HG03342 (cell line): ENCODE measurements around the gene OBSL1.

Experiments used
- ATAC-seq: cut with Tn5 transposase; IDR thresholded peaks from one replicate; pipeline ENCODE4 v1.9.1; 2021; ENCODE audit warnings: mild to moderate bottlenecking, moderate library complexity; ENCODE audit not compliant: unreplicated experiment

Gene OBSL1

DNA sequence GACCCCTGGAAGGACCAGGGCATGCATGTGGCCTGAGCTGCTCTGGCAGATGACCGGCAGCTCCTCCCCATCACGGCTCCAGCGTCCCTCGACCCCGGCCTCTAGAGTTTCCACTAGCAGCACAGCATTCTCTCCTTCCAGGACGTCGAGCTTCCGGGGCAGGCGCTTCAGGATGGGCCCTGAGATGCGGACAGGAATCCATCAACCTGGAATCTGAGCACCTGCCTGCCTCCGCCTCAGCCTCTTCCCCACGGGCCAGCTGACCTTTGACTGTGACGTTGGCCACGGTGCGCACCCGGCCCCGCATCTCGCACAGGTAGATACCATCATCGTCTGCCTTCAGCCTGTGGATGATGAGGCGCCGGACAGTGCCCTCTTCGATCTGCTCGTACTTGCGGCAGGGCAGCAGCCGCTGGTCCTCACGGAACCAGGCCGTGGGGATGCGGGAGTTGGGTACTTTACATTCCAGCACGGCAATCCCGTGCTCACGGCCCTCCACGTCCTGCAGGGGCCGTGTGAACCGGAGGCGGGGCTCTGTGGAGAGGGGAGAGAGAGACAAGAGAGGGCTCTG, 3.5 kb downstream of the OBSL1 start:
- ATAC-seq = no peak

DNA sequence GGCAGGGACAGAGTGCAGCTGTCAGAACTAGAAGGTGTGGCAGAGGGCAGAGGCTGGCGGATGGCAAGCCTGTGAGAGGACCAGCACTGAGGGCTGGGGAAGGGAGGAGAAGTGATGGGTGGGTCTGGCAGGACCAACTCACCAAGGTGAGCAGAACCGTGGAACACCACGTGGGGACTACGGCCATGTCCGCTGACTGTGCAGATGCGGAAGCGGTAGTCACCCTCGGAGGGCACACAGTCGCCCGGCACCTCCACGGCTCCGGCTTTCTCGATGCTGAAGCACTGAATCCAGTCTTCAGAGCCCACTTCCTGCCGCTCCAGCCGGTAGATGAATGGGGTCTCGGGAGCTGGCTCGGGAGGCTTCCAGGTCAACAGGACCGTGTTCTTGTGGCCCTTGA, 4.2 kb downstream of the OBSL1 start:
- no peak for ATAC-seq

DNA sequence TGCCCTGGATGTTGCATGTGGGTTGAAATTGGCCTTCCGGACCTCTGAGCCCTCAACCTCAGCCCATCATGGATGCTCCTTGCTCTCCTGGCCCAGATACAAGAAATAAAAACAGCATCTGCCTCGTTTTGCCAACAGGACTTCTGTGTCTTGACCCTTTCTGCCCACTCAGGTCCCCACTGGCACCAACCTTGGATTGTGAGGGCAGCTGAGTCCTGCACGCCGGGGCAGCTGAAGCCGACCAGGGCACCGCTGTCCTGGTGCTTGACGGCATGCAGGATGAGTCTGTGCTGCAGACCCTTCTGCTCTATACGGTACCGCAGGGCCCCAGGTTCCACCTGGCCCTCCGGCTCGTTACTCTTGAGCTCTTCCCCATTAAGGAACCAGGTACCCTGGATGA, 4.7 kb downstream of the OBSL1 start:
- no peak for ATAC-seq

DNA sequence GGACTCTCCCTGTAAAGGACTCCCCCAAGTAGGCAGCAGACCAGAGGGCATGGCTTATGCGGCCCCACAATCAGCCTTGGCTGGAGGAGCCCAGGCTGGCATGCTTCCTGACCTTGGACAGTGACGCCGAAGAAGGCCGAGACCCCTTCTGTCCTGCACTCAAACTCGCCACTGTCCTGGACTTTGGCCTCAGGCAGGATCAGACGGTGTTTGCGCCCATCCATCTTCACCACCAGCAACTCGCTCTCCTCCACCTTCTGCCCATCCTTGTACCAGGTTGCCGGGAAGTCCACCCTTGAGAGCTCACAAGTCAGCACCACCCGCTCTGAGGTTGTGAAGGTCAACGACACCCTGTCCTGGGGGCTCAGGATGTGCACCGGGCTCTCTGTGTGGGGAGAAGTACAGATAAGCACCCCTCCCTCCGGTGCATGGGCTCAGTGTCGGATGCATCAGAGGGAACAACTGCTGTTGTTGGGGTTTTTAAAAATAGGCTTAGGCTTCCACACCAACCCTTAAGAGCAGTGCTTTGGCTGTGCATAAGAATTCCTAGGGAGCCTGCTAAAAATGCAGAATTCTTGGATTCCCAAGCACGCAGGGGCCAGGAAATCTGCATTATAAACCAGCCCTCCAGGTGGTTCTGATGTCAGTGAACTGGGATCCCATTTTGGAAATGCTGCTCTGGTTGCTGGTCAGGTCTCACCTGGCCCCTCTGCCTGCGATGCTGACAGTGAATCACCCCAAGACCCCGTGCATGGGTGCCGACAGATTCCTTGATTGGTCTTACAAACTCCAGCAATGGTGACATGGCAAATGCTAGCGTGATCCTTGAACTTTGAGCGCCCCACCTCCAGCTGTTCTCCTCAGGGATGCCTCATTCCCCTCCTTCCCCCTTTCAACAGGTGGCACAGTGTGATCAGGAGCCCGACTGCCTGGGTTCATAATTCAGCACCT, 5.9 kb downstream of the OBSL1 start:
- ATAC-seq = no peak

DNA sequence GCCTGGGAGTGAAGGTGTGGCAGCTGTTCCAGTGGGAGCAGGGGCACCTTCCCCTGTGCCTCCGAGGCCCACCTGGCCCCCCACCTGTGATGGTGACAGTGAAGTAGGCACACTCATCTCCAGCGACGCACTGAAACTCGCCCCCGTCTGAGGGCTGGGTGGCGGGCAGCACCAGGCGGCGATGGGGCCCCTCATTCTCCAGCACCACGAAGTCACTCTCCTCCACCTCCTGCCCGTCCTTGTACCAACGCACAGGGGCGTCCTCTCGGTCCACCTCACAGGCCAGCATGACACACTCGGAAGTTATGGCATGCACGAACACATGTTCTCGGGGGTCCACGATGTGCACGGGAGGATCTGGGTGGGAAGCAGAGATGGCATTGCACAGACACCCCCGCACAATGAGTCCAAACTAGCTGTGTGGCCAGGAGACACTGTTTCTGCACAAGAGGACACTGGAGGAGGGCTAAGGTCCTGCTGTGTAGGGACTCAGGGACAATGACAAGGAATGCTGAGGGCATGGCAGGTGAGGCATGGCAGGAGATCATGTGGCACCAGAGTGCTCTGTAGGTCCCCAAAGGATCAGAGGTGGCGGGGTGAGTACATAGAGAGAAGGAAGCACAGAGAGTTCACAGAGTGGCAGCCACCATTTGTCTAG, 7.9 kb downstream of the OBSL1 start:
- ATAC-seq = no peak

DNA sequence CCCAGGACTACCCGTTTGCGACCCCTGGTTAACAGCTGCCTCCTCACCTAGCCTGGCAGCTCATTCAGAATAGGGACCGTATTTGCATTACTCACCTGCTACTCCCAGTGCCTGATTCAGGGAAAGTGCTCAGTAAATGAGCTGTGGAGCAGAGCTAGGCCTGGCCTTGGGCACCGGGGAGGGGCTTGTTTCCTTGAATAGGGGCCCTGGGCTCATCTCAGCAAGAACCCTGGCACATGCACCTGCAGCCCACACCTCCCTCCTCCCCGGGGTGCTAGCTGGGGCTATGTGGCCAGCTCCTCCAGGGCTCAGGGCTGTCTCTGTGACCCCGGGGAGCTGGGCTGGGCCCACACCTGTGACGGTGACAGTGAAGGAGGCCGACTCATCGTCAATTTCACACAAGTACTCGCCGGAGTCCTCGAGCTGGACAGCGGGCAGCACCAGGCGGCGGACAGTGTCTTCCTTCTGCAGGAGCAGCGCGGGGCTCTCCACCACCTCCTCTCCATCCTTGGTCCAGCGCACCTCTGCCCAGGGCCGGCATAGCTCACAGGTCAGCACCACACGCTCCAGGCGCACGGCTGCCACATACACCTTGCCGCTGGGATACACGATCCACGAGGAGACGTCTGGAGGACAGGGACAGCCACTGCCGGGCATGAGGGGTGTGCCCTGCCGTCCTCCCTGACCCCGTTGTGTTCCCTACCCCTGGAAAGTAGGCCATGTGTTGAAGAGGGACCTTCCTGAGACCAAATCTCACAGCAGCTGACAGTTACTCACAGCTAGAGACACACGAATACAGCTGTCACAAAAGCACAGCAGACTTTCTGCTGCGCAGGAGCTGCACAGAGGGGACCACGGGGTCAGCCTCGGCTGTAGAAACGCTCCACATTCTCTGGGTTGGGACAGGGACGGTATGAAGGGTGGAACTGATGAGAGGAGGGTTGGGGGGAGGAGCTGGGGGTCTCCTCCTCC, 9.0 kb downstream of the OBSL1 start:
- no peak for ATAC-seq

DNA sequence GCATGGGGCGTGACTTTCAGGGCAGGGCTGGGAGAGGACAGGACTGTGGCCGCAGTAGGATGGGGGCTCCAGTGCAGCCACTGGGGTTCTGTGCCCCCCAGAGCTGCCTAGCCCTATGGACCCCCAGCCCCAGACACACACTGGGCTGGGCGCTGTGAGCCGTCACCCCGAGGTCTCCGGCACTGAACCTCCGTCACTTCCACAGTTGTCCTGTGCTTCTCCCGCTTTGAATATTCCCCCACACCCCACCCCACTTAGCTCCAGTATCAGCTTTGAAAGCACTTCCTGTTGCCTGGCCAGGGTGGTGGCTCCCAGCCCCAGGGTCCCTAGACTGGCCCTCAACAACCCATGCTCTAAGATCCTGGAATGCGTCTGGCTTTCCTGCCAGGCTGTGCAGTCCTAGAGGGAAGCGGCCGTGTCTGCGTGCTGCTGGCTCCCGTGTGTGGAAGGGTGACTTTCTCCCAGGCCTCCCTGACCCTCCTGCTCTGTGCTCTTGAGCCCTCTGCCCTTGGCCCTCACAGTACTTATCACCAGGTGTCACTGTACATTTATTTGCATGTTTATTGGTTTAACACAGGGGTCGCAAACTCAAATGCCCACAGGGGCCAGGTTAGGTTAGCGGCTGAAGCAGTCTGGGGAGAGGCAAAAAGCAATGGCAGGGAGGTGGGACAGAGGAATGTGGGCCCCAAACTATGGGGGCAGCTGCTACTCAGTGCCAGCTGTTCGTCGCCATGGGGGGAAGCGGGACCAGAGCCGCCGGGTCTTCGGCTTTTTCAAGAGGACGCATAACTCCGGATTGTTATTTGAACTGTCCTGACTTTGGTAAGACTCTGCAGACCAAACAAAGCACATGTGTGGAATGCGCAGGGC, 9.9 kb downstream of the OBSL1 start:
- ATAC-seq = no peak

DNA sequence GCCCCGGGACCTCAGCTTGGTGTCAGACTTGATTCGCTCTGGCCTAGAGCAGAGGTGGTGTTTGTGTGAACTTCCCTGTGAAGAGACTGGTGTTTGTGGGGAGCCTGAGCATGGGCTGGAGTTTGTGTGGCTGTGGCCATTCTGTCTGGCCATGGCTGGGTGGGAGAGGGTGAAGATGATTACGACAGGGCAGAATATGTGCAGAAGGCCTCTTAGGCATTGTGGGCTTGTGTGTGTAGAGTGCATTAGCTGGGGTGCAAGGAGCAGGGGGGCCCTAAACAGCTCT, 10.5 kb downstream of the OBSL1 start:
- ATAC-seq = no peak

DNA sequence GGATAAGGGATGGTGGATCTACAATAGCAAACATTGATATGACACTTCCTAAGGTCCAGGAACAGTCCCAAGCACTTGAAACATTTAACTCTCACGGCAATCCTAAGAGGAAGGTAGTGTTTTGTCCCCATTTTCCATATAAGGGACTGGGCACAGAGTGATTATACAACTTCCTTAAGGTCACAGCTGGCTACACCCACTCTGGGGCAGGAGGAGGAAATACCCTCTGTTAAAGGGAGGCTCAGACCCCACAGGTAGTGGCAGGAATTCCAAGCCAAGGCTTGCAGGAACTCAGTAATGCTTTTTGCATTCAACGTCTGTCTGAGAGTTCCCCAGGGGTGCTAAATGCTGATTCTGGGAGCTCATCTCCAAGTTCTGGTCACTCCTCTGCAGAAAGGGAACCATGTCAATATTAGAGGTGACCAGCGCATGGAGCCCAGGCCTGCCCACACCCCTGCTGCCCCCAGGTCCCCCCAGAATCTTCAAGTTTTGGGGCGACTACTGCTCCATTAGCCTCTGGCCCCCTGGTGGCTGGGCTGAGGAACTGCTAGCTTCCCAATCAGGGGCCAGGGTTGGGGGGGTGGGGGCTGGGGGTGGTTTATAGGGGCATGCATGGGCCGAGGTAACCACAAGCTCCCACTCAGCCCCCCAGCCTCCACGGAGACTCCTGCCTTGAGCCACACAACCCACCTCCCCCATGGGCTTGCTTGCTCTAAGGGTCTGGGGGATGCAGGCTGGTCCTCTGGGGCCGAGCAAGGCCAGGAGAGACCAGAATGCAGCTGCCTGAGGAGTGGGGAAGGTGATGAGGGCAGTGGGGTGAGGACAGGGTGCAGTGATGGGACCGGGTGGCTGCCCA, 11.1 kb downstream of the OBSL1 start:
- ATAC-seq = no peak

DNA sequence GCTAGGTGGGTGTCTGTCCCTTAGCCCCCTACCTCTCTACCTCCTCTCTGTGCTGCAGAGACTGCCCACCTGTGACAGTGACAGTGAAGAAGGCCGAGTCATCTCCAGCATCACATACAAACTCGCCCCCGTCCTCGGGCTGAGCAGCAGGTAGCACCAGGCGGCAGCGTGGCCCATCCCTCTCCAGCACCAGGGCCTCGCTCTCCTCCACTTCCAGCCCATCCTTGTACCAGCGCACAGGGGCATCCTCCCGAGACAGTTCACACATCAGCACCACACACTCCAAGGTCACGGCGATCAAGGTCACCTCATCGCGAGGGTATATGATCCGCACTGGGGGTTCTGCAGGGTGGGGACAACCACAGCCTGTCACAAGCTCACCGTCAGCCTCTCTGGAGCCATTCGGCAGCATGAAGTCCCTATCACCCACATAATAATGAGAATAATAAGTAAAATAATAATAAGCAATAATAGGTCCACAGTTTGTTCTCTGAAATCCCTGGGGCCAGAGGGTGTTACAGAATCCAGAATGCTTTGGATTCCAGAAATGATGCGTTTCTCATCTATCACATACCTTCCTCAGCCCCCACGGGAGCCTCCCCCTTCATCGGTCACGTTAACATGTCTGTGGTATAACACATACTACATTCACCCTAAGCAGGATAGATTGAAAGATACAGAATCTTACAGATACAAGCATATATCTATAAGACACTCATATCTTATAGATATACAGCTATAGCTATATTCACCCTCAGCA, 12.0 kb downstream of the OBSL1 start:
- no peak for ATAC-seq

DNA sequence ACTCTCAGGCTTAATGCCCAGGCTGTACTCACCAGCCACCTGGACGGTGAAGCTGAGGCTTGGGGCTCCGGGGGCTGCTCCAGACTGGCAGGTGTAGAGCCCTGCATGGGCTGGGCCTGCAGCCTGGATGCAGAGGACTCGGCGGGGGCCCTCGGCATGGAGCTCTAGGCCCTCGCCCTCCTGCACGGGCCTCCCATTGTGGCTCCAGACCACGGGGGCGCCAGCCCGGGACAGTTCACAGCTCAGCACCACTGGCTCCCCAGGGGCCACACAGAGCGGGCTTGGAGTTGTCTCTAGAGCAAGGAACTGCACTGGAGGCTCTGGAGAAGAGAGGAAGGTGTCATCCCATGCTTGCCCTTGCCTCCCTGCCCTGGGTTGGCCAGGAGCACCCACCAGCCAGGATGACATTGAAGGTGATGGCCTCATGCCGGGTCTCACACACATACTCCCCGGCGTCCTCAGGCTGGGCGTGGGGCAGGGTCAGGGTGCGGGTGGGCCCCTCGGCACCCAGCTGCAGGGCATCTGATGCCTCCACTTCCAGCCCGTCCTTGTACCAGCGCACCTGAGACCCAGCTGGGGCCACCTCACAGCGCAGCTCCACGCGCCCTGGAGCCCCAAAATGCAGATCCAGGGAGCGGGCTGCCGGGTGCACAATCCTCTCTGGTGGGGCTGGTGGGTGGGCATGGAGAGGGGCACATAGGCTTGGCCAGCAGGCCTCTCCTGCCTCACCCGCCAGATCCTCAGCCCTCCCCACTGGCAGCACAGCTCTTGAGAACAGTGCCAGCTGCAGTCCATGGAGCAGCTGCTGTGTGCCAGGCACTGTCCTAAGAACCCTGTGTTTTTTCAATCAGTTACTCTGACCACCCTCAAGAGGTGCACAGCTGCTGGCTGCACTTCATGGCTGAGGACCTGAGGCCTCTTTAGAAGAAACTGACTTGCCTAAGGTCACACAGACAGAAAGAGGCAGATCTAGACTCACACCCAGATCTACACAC, 13.3 kb downstream of the OBSL1 start:
- no peak for ATAC-seq

DNA sequence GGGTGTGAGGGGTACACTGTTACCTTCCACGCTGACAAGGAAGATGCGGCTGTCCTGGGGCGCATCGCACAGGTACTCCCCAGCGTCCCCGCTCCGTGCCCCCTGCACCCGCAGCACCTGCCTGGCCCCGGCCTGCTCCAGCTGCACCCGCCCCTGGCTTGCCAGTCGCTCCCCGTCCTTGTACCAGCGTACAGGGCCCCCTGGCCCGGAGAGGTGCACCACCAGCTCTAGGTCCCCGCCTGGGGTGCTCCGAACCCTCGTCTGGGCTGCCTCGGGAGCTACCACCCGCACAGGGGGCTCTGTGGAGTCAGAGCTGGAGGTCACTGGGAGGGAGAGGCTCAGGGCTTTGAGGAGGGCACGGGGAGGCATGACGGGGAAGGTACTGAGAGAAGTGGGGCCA, 14.0 kb downstream of the OBSL1 start:
- ATAC-seq = no peak

DNA sequence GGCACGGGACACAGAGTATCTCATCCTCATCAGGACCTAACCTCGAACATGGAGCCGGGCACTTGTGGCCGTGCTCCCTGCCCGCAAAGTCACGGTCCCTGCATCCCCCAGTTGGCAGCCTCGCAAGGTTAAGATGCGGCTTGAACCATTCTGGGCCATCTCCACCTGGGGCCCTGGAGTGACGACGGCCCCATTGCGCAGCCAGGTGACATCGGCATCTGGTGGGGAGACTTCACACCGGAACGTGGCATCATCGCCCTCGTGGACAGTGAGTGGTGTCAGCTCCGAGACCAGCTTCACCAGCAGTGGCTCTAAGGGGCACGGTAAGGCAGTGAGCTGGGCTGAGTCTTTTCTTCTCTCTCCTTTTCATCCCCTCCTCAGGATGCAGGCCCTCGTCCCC, 14.9 kb downstream of the OBSL1 start:
- no peak for ATAC-seq

DNA sequence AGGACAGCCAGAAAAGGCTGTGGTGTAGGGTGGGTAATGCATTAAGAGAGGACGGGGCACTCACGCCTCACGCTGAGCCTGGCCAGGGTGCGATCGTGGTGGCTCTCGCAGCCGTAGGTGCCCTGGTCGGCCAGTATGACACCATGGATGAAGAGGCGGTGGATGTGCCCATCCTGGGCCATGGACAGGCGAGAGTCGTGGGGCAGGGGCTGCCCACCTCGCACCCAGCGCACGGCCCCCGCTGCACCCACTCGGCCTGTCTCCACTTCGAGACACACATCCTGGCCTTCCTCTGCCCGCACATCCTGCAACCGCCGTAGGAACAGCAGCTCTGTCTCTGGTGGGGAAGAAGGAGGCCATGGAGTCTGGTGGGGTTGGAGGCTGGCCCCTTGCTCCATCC, 15.4 kb downstream of the OBSL1 start:
- ATAC-seq = no peak

DNA sequence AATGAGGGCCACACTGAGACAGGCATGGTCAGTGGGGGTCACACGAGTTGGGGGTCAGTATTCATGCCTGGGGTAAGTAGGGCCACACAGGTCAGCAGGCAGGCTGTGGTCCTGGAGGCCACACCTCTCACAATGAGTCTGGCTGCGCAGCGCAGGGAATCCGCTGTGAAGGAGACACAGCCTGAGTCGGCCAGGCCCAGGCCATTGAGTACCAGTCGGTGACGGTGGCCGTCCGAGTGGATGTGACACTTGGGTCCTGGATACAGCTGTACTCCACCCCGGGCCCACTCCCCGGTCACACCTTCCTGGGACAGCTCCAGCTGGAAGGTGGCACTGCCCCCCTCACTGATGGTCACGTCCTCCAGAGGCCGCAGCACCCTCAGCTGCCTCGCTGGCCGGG, 17.0 kb downstream of the OBSL1 start:
- ATAC-seq = no peak

DNA sequence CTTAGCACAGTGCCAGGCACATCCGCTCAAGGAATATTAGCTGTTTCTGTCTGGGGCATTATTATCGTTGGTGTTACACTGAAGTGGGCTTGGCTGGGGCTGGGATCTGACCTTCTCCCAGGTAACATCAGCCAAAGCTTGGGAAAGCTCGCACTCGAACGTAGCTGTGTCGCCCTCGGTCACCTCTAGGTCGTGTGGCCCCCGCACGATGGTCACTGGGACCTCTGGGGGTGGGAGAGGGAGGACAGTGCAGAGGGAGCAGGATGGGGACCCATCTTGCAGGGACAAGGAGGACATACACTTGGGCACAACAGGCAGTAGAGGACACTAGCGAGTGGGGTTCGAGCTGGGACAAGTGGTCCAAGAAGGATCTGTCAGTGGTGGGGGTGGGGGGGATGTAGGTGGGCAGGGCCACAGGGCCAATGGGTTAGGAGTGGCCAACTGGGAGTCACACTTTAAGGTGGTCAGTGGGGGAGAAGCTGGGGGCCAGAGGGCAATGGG, 17.8 kb downstream of the OBSL1 start:
- ATAC-seq = no peak

DNA sequence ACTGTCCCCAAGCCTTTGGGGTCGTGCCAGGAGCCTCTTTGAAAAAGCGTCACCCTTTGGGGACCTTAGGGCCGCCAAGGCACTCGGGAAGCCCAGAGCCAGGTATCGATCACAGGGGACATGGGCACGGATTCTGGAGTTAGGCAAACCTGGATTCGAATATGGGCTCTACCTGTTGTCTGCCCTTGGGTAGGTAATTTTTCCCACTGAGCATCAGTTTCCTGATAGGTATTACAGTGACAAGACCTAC, 18.2 kb downstream of the OBSL1 start:
- no peak for ATAC-seq
